ENCODE results near the gene CD6. TPM values are rescaled to one million over a fixed set of nuclear protein-coding genes. Genes with fewer than 3 reads are reported as not detected.

The CD6 gene
- total and polyA plus RNA-seq, 2 of the 8 experiments (the other 6 are each of a cell fraction or from before 2014, with no cell fraction given), result 0.03 TPM; not detected in 1

- TF ChIP-seq SAP30 (IDR thresholded peaks at IDR 0.05; ENCODE audit: insufficient read depth, insufficient replicate concordance, low read length) (no peak), CHD2 (IDR thresholded peaks at IDR 0.05; ENCODE audit: low read length) (no peak), TAF1 (IDR thresholded peaks at IDR 0.05; ENCODE audit: low read depth, low read length) (no peak), RAD21 (IDR thresholded peaks at IDR 0.05 in 1 of 2, conservative IDR thresholded peaks at IDR 0.05 in 1 of 2; ENCODE audit: low read depth in 2 of 2, low read length in 2 of 2) (no peak), YY1 (IDR thresholded peaks at IDR 0.05; ENCODE audit: low read depth, low read length) (no peak), FOSL1 (IDR thresholded peaks at IDR 0.05; ENCODE audit: insufficient read depth, low read depth, low read length) (no peak), CBX5 (IDR thresholded peaks at IDR 0.05; ENCODE audit: low read depth, low read length) (no peak)
Measured at GRCh38 chr11:60993615-60994014, 22.1 kb downstream of the CD6 start (continued).

Measured in H1 (cell line).